OCI-LY3 (cell line): ENCODE measurements around the gene ST6GALNAC5.

Source experiments
- H2AFZ ChIP-seq: fragments of 200-600, 300-600 bp; shearing (Covaris generic); 2 replicates; pipeline ENCODE4 v1.6.0; 2014; ENCODE audit warnings: antibody characterized with exemption, low read depth, low read length
- H3K27ac ChIP-seq: fragments of 200-600, 300-600 bp; sonication (generic); 2 replicates; pipeline ENCODE4 v1.5.1; 2014; ENCODE audit warnings: mild to moderate bottlenecking, low read length, moderate library complexity, mixed read lengths
- H3K27me3 ChIP-seq: fragments of 200-600, 300-600 bp; sonication (generic); 2 replicates; pipeline ENCODE4 v1.6.1; 2014; ENCODE audit warnings: low read depth, low read length, mixed read lengths
- H3K36me3 ChIP-seq: fragments of 200-600, 300-600 bp; sonication (generic); replicated peaks from 2 replicates; pipeline ENCODE3; 2014; ENCODE audit warnings: low read depth, low read length, mixed read lengths
- H3K4me1 ChIP-seq: fragments of 300-600, 200-600 bp; sonication (generic); 2 replicates; pipeline ENCODE4 v1.6.1; 2014; ENCODE audit warnings: low read length, mixed read lengths
- H3K4me2 ChIP-seq: fragments of 200-600, 300-600 bp; sonication (generic); 2 replicates; pipeline ENCODE4 v1.6.1; 2014; ENCODE audit warnings: low read length, mixed read lengths
- H3K4me3 ChIP-seq: fragments of 300-600, 200-600 bp; sonication (generic); 2 replicates; pipeline ENCODE4 v1.5.1; 2014; ENCODE audit warnings: antibody characterized with exemption, mild to moderate bottlenecking, low read length, moderate library complexity
- H3K79me2 ChIP-seq: fragments of 300-600, 200-600 bp; shearing (Covaris generic); 2 replicates; pipeline ENCODE4 v1.6.1; 2014; ENCODE audit warnings: mild to moderate bottlenecking, low read length, mixed read lengths
- H3K9ac ChIP-seq: fragments of 300-600, 200-600 bp; shearing (Covaris generic); 2 replicates; pipeline ENCODE4 v1.6.0; 2014; ENCODE audit warnings: mild to moderate bottlenecking, low read length, moderate library complexity
- H3K9me3 ChIP-seq: fragments of 200-600, 300-600 bp; shearing (Covaris generic); 2 replicates; pipeline ENCODE4 v1.6.1; 2014; ENCODE audit warnings: low read length, mixed read lengths; ENCODE audit not compliant: insufficient read depth
- H4K20me1 ChIP-seq: fragments of 200-600, 300-600 bp; sonication (generic); 2 replicates; pipeline ENCODE4 v1.6.1; 2016; ENCODE audit warnings: low read length, mixed read lengths; ENCODE audit not compliant: insufficient read depth
- CTCF ChIP-seq: fragments of 200-600, 300-600 bp; sonication (generic); IDR thresholded peaks from 2 replicates; pipeline ENCODE4 v1.5.1; 2014; ENCODE audit warnings: antibody characterized with exemption, low read length, low read depth
- EZH2phosphoT487 ChIP-seq: fragments of 200-600 bp; shearing (Covaris generic); IDR thresholded peaks from 2 replicates; pipeline ENCODE4 v1.6.1; 2018; ENCODE audit warnings: antibody characterized with exemption, mixed run types, low read depth

The ST6GALNAC5 gene

GRCh38 chr1:76826072-76826845 is 41.0 kb upstream of the ST6GALNAC5 start:
- Histone ChIP-seq H3K4me1 (no peaks in the 10 kb centered on the region), H2AFZ (no peak overlapping the region), H3K9ac (no peak overlapping the region), H3K4me3 (no peak overlapping the region), H3K9me3 (no peaks in the 10 kb centered on the region), H3K27ac (no peak overlapping the region), H3K4me2 (no peak overlapping the region), H3K36me3 (no peaks in the 10 kb centered on the region), H3K27me3 (no peaks in the 10 kb centered on the region), H3K79me2 (no peaks in the 10 kb centered on the region), H4K20me1 (no peaks in the 10 kb centered on the region)
- no peak for TF ChIP-seq EZH2phosphoT487
- no peak for TF ChIP-seq CTCF

GRCh38 chr1:76827066-76827465 is 40.2 kb upstream of the ST6GALNAC5 start:
- TF ChIP-seq EZH2phosphoT487 (no peak), CTCF (no peak)
- H2AFZ ChIP-seq = no peak overlapping the region
- H3K9ac ChIP-seq = no peak overlapping the region
- H3K4me2 ChIP-seq = no peak overlapping the region
- H4K20me1 ChIP-seq = no peaks in the 10 kb centered on the region
- no peak overlapping the region for H3K4me3 ChIP-seq
- H3K27me3 ChIP-seq = no peaks in the 10 kb centered on the region
- H3K79me2 ChIP-seq = no peaks in the 10 kb centered on the region
- H3K36me3 ChIP-seq = no peaks in the 10 kb centered on the region
- no peak overlapping the region for H3K27ac ChIP-seq
- H3K9me3 ChIP-seq = no peaks in the 10 kb centered on the region
- no peaks in the 10 kb centered on the region for H3K4me1 ChIP-seq

- H4K20me1 ChIP-seq = no peaks in the 10 kb centered on the region
- H3K27me3 ChIP-seq = no peaks in the 10 kb centered on the region
- no peak overlapping the region for H3K27ac ChIP-seq
- H3K4me3 ChIP-seq = peak overlapping the region; percentile 44
- no peak overlapping the region for H3K9ac ChIP-seq
- H3K4me2 ChIP-seq = peak overlapping the region; percentile 54
- no peaks in the 10 kb centered on the region for H3K9me3 ChIP-seq
- H2AFZ ChIP-seq = peak overlapping the region; percentile 82; the same call in 1 of the 2 replicates
- no peaks in the 10 kb centered on the region for H3K4me1 ChIP-seq
- H3K36me3 ChIP-seq = no peaks in the 10 kb centered on the region
- H3K79me2 ChIP-seq = no peaks in the 10 kb centered on the region
- TF ChIP-seq EZH2phosphoT487 (no peak), CTCF (no peak)
These were observed 36.9 kb upstream of the ST6GALNAC5 start for GRCh38 chr1:76830373-76830772.

GRCh38 chr1:76832521-76832920 is 34.8 kb upstream of the ST6GALNAC5 start:
- H3K9ac ChIP-seq = no peak overlapping the region
- no peaks in the 10 kb centered on the region for H3K4me1 ChIP-seq
- TF ChIP-seq EZH2phosphoT487 (no peak), CTCF (no peak)
- no peak overlapping the region for H3K4me3 ChIP-seq
- no peaks in the 10 kb centered on the region for H3K9me3 ChIP-seq
- H3K4me2 ChIP-seq = no peak overlapping the region
- H3K27ac ChIP-seq = no peak overlapping the region
- H3K27me3 ChIP-seq = no peaks in the 10 kb centered on the region
- no peaks in the 10 kb centered on the region for H4K20me1 ChIP-seq
- H2AFZ ChIP-seq = no peak overlapping the region
- H3K79me2 ChIP-seq = no peaks in the 10 kb centered on the region
- H3K36me3 ChIP-seq = no peaks in the 10 kb centered on the region
